CD14-positive monocyte (primary cell): ENCODE data around the gene NFYC. TPM values are rescaled to one million over a fixed set of nuclear protein-coding genes. Genes with fewer than 3 reads are reported as not detected.
A peak's percentile ranks its signal among the peaks of the same experiment; 100 is the strongest.

Source experiments
- DNase-seq, 3 donors: peaks; one replicate each; pipeline ENCODE4 v3.0.0-alpha.2; 2011 to 2022
- H2AFZ ChIP-seq: 2 replicates; pipeline ENCODE4 v1.6.0; 2012; ENCODE audit warnings: mild to moderate bottlenecking, low read depth, low read length, inconsistent platforms; ENCODE audit not compliant: insufficient read depth, poor library complexity, severe bottlenecking
- H3K27ac ChIP-seq, 2 donors: 1 replicate in 1 of 2; 2 replicates in 1 of 2; pipeline ENCODE4 v1.5.1; 2012 to 2013; ENCODE audit warnings: low read length in 2 of 2, control low read depth in 1 of 2, inconsistent platforms in 1 of 2, low read depth in 1 of 2, mild to moderate bottlenecking in 1 of 2
- H3K27me3 ChIP-seq, 2 donors: one replicate each; pipeline versions ENCODE4 v1.6.0 to v1.6.1; 2011 to 2013; ENCODE audit warnings: low read length in 2 of 2; ENCODE audit not compliant: control insufficient read depth in 2 of 2, insufficient read depth in 2 of 2
- H3K36me3 ChIP-seq, 2 donors: replicated peaks in 1 of 2; 1 replicate in 1 of 2; 2 replicates in 1 of 2; pipeline versions ENCODE4 v1.5.1 to v1.6.1; 2012 to 2013; ENCODE audit warnings: low read length in 2 of 2, control low read depth in 1 of 2, inconsistent platforms in 1 of 2, mild to moderate bottlenecking in 1 of 2; ENCODE audit not compliant: insufficient read depth in 2 of 2, control insufficient read depth in 1 of 2
- H3K4me1 ChIP-seq, 2 donors: 1 replicate in 1 of 2; 2 replicates in 1 of 2; pipeline versions ENCODE4 v1.5.1 to v1.6.1; 2012 to 2013; ENCODE audit warnings: low read length in 2 of 2, control low read depth in 1 of 2, inconsistent platforms in 1 of 2, mild to moderate bottlenecking in 1 of 2, moderate library complexity in 1 of 2; ENCODE audit not compliant: insufficient read depth in 2 of 2, control insufficient read depth in 1 of 2
- H3K4me2 ChIP-seq: replicated peaks from 2 replicates; pipeline ENCODE3; 2012; ENCODE audit warnings: low read length, moderate library complexity, mild to moderate bottlenecking; ENCODE audit not compliant: poor library complexity, severe bottlenecking; ENCODE audit errors: extremely low read depth
- H3K4me3 ChIP-seq, 3 experiments: fragments of 200-600 bp in 1 of 3; sonication (generic) in 1 of 3; replicated peaks in 1 of 3; 1 replicate in 2 of 3; 2 replicates in 1 of 3; pipeline ENCODE4 v1.5.1; 2011 to 2013; ENCODE audit warnings: low read length in 3 of 3, mild to moderate bottlenecking in 3 of 3, control low read depth in 2 of 3, low read depth in 2 of 3, inconsistent platforms in 1 of 3, moderate library complexity in 1 of 3
- H3K79me2 ChIP-seq: 2 replicates; pipeline ENCODE4 v1.6.0; 2012; ENCODE audit warnings: mild to moderate bottlenecking, control low read depth, inconsistent platforms, low read length, moderate library complexity; ENCODE audit not compliant: insufficient read depth
- H3K9ac ChIP-seq: 2 replicates; pipeline ENCODE4 v1.6.0; 2017; ENCODE audit warnings: low read length, mild to moderate bottlenecking; ENCODE audit not compliant: insufficient read depth, poor library complexity, severe bottlenecking
- H3K9me3 ChIP-seq, 2 donors: replicated peaks in 1 of 2; 1 replicate in 1 of 2; 2 replicates in 1 of 2; pipeline versions ENCODE4 v1.5.1 to v1.6.1; 2012 to 2013; ENCODE audit warnings: low read length in 2 of 2, control low read depth in 1 of 2; ENCODE audit not compliant: control insufficient read depth in 1 of 2, insufficient read depth in 1 of 2
- H4K20me1 ChIP-seq: 2 replicates; pipeline ENCODE4 v1.6.0; 2012; ENCODE audit warnings: mild to moderate bottlenecking, low read length, control low read depth, moderate library complexity; ENCODE audit not compliant: insufficient read depth
- H3K27ac Mint-ChIP-seq, 7 donors: one replicate each; pipeline ENCODE4 v1.8.0; 2020; ENCODE audit warnings: mild to moderate bottlenecking in 7 of 7, mixed read lengths in 7 of 7, moderate library complexity in 6 of 7, inconsistent platforms in 2 of 7
- H3K27me3 Mint-ChIP-seq, 3 donors: one replicate each; pipeline ENCODE4 v1.8.0; 2021 to 2022; ENCODE audit warnings: low read depth in 3 of 3, mild to moderate bottlenecking in 3 of 3, mixed read lengths in 3 of 3, moderate library complexity in 3 of 3, inconsistent platforms in 1 of 3
- H3K36me3 Mint-ChIP-seq, 2 donors: one replicate each; pipeline ENCODE4 v1.8.0; 2020; ENCODE audit warnings: mixed read lengths in 2 of 2, inconsistent platforms in 1 of 2, mild to moderate bottlenecking in 1 of 2
- H3K4me1 Mint-ChIP-seq: one replicate; pipeline ENCODE4 v1.8.0; 2020; ENCODE audit warnings: mild to moderate bottlenecking, mixed read lengths
- H3K4me3 Mint-ChIP-seq, 2 donors: one replicate each; pipeline ENCODE4 v1.8.0; 2020; ENCODE audit warnings: mild to moderate bottlenecking in 2 of 2, mixed read lengths in 2 of 2, moderate library complexity in 1 of 2
- H3K9me3 Mint-ChIP-seq, 7 donors: one replicate each; pipeline ENCODE4 v1.8.0; 2020 to 2022; ENCODE audit warnings: mixed read lengths in 7 of 7, mild to moderate bottlenecking in 6 of 7, moderate library complexity in 6 of 7, inconsistent platforms in 2 of 7
- CTCF ChIP-seq: fragments of 200-600 bp; IDR thresholded peaks from one replicate; pipeline ENCODE4 v1.8.0; 2022; ENCODE audit warnings: antibody characterized with exemption, mild to moderate bottlenecking
- whole genome bisulfite sequencing: methylation state at CpG from one replicate; pipeline ENCODE4 v1.1.5; 2013; ENCODE audit warnings: missing lambda C conversion rate; ENCODE audit not compliant: insufficient coverage; 5-methylcytosine and 5-hydroxymethylcytosine counted together
- intact Hi-C, 2 donors: fragments of 100-400 bp; cut with micrococcal nuclease; formaldehyde crosslinking; loops; one replicate each; pipeline versions ENCODE4 v1.15.0 to v1.15.1; 2023
- polyA plus RNA-seq, 3 donors: library from polyadenylated mRNA; depleted of rRNA in 1 of 3; unstranded in 2 of 3; stranded (reverse) in 1 of 3; fragments of 300-500 nt in 2 of 3; fragments of >200 nt in 1 of 3; fragmentation: Illumina TruSeq in 2 of 3; gene quantifications; 1 replicate in 2 of 3; 2 replicates in 1 of 3; pipeline ENCODE4 v1.2.3, GENCODE V29; 2012 to 2021

NFYC gene
- polyA plus RNA-seq, 3 donors = 61.2 to 142 (median 68.2) TPM

GRCh38 chr1:40818264-40818961 lies 126.9 kb downstream of the NFYC start:
- Histone ChIP-seq H3K9ac (peak overlapping the region; percentile 43), H4K20me1 (no peaks in the 10 kb centered on the region), H3K36me3 (no peaks in the 10 kb centered on the region), H3K79me2 (no peaks in the 10 kb centered on the region), H3K27ac (no peak overlapping the region), H3K4me3 (peak overlapping the region; percentile 32 to 73 (median 42)), H2AFZ (peak overlapping the region; percentile 70), H3K4me2 (peak overlapping the region; percentile 78), H3K27me3 (peaks cover 0 to 34% of the 10 kb centered on the region in 2 donors), H3K4me1 (peaks cover 11 to 12% of the 10 kb centered on the region in 2 donors), H3K9me3 (no peaks in the 10 kb centered on the region)
- peak; percentile 41 to 65 (median 63) for DNase-seq
- intact Hi-C loops = no loop called here
- Mint-ChIP-seq H3K27me3 (peaks cover 30 to 43% (median 33%) of the 10 kb centered on the region in 3 donors), H3K4me1 (peaks cover 15% of the 10 kb centered on the region), H3K36me3 (peaks cover 0 to 3% of the 10 kb centered on the region in 2 donors), H3K27ac (peak overlapping the region in 4 of 7 donors; percentile 8 to 74 (median 50)), H3K9me3 (peaks cover 0 to 3% (median 0%) of the 10 kb centered on the region in 7 donors), H3K4me3 (peak overlapping the region; percentile 74 to 89)
- no peak for TF ChIP-seq CTCF
- under 1% methylated on average over 57 of the region's 59 CpGs for WGBS

DNA sequence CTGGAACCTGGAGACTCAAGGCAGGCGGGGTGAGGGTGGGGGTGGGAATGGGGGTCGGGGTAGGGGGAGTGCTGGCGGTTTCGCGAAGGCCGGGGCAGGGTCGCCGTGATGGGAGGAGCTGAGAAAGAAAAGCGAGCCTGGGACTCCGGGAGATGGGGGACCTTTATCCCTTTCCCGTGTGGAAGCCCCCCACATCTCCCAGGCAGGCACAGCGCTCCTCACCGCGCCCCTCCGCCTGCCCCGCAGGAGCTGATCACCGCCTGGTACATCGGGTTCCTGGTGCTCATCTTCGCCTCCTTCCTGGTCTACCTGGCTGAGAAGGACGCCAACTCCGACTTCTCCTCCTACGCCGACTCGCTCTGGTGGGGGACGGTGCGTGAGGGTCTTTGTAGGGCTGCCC lies 127.6 kb downstream of the NFYC start:
- Histone ChIP-seq H3K36me3 (no peaks in the 10 kb centered on the region), H2AFZ (no peak overlapping the region), H4K20me1 (no peaks in the 10 kb centered on the region), H3K4me2 (peak overlapping the region; percentile 78), H3K4me3 (no peak overlapping the region), H3K27me3 (peaks cover 0 to 34% of the 10 kb centered on the region in 2 donors), H3K79me2 (no peaks in the 10 kb centered on the region), H3K4me1 (peaks cover 11 to 12% of the 10 kb centered on the region in 2 donors), H3K9ac (no peak overlapping the region), H3K9me3 (no peaks in the 10 kb centered on the region), H3K27ac (no peak overlapping the region)
- Mint-ChIP-seq H3K27me3 (peaks cover 30 to 43% (median 33%) of the 10 kb centered on the region in 3 donors), H3K4me1 (peaks cover 15% of the 10 kb centered on the region), H3K4me3 (peak overlapping the region; percentile 10 to 62), H3K9me3 (peaks cover 0 to 3% (median 0%) of the 10 kb centered on the region in 7 donors), H3K27ac (peak overlapping the region in 1 of 7 donors; percentile 41), H3K36me3 (peaks cover 0 to 3% of the 10 kb centered on the region in 2 donors)
- DNase-seq = no peak
- TF ChIP-seq CTCF = no peak
- WGBS = 72% methylated on average over 15 of the region's 26 CpGs
- intact Hi-C loops = no loop called here
